ENCODE results near the gene SORT1. TPM values are rescaled to one million over a fixed set of nuclear protein-coding genes. Genes with fewer than 3 reads are reported as not detected.
A peak's percentile ranks its signal among the peaks of the same experiment; 100 is the strongest.

SORT1 gene
- total and polyA plus RNA-seq, 2 of the 13 experiments (the other 11 are each of a cell fraction or from before 2014, with no cell fraction given), result 32.4 to 93.0 TPM

DNA sequence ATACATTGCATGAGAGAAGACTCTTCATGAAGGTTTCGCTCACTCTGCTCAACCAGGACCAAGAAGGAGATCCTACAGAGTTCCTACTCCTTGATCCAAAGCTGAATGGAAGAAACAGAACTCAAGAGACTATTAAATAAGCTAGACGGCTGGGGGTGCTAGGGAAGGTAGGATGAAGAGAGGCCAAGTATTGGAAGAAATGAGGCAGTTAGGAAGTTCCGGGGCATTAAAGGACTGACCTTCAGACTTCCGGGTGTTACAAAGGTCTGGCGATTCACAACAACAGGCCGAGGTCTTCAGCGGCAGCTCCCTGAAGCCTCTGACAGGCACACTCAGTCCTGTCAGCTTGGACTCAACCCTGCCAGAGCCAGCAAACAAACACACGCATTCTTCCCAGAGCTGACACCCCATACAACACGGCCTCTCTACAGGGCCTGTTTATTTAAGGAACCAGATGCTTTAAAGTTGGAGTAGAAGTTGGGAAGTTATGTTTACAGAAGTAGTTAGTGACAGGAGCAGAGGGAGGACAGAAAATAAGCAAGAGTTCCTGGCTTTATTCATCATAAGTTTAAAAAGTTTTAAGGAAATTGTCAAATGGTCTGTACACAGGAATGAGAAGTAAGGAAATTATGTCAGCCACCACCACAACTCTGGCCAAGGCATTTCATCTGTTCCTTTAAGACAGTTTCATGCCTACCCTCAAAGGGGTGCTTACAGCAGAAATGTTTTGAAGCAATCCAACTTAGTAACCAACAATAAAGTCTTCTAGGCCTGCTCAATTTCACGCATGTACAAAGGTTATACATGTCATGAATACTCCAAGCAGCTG, 4.7 kb downstream of the SORT1 start (continued):
- TF ChIP-seq, protein P1, sequence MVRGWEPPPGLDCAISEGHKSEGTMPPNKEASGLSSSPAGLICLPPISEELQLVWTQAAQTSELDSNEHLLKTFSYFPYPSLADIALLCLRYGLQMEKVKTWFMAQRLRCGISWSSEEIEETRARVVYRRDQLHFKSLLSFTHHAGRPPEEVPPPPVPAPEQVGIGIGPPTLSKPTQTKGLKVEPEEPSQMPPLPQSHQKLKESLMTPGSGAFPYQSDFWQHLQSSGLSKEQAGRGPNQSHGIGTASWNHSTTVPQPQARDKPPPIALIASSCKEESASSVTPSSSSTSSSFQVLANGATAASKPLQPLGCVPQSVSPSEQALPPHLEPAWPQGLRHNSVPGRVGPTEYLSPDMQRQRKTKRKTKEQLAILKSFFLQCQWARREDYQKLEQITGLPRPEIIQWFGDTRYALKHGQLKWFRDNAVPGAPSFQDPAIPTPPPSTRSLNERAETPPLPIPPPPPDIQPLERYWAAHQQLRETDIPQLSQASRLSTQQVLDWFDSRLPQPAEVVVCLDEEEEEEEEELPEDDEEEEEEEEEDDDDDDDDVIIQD (CRISPR knock-in tag; IDR thresholded peaks at IDR 0.05; ENCODE audit: low read depth), result 0 out of 2 replicates have a peak, but pooled peaks have one; percentile 20
- TF ChIP-seq NKX3-1 (CRISPR knock-in tag; IDR thresholded peaks at IDR 0.05) (no peak; the same call in 1 of the 2 replicates), MAFG (CRISPR knock-in tag; IDR thresholded peaks at IDR 0.05) (no peak), ZNF670 (CRISPR knock-in tag; IDR thresholded peaks at IDR 0.05; ENCODE audit: borderline replicate concordance) (peak; percentile 91), PPARG (CRISPR knock-in tag; conservative IDR thresholded peaks at IDR 0.05) (peak; percentile 71), ZNF350 (CRISPR knock-in tag; IDR thresholded peaks at IDR 0.05; ENCODE audit: borderline replicate concordance, low read depth) (peak; percentile 87), ZNF24 (IDR thresholded peaks at IDR 0.05) (0 out of 2 replicates have a peak, but pooled peaks have one; percentile 11), KLF6 (CRISPR knock-in tag; IDR thresholded peaks at IDR 0.05) (0 out of 2 replicates have a peak, but pooled peaks have one; percentile 19)
- TF ChIP-seq, protein P2, sequence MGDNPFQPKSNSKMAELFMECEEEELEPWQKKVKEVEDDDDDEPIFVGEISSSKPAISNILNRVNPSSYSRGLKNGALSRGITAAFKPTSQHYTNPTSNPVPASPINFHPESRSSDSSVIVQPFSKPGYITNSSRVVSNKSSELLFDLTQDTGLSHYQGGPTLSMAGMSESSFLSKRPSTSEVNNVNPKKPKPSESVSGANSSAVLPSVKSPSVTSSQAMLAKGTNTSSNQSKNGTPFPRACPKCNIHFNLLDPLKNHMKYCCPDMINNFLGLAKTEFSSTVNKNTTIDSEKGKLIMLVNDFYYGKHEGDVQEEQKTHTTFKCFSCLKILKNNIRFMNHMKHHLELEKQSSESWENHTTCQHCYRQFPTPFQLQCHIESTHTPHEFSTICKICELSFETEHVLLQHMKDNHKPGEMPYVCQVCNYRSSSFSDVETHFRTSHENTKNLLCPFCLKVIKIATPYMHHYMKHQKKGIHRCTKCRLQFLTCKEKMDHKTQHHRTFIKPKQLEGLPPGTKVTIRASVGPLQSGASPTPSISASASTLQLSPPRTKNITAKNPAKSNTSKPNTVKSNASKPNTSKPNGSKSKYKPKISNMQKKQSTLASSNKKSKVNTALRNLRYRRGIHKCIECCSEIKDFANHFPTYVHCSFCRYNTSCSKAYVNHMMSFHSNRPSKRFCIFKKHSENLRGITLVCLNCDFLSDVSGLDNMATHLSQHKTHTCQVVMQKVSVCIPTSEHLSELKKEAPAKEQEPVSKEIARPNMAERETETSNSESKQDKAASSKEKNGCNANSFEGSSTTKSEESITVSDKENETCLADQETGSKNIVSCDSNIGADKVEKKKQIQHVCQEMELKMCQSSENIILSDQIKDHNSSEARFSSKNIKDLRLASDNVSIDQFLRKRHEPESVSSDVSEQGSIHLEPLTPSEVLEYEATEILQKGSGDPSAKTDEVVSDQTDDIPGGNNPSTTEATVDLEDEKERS (CRISPR knock-in tag; IDR thresholded peaks at IDR 0.05), result no peak
- TF ChIP-seq, protein P3, sequence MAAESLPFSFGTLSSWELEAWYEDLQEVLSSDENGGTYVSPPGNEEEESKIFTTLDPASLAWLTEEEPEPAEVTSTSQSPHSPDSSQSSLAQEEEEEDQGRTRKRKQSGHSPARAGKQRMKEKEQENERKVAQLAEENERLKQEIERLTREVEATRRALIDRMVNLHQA (CRISPR knock-in tag; IDR thresholded peaks at IDR 0.05), result no peak
- TF ChIP-seq, protein P4, sequence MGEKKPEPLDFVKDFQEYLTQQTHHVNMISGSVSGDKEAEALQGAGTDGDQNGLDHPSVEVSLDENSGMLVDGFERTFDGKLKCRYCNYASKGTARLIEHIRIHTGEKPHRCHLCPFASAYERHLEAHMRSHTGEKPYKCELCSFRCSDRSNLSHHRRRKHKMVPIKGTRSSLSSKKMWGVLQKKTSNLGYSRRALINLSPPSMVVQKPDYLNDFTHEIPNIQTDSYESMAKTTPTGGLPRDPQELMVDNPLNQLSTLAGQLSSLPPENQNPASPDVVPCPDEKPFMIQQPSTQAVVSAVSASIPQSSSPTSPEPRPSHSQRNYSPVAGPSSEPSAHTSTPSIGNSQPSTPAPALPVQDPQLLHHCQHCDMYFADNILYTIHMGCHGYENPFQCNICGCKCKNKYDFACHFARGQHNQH (CRISPR knock-in tag; IDR thresholded peaks at IDR 0.05), result peak; percentile 97
- TF ChIP-seq, protein P5, sequence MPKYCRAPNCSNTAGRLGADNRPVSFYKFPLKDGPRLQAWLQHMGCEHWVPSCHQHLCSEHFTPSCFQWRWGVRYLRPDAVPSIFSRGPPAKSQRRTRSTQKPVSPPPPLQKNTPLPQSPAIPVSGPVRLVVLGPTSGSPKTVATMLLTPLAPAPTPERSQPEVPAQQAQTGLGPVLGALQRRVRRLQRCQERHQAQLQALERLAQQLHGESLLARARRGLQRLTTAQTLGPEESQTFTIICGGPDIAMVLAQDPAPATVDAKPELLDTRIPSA (CRISPR knock-in tag; IDR thresholded peaks at IDR 0.05; ENCODE audit: borderline replicate concordance), result no peak
- TF ChIP-seq, protein P6, sequence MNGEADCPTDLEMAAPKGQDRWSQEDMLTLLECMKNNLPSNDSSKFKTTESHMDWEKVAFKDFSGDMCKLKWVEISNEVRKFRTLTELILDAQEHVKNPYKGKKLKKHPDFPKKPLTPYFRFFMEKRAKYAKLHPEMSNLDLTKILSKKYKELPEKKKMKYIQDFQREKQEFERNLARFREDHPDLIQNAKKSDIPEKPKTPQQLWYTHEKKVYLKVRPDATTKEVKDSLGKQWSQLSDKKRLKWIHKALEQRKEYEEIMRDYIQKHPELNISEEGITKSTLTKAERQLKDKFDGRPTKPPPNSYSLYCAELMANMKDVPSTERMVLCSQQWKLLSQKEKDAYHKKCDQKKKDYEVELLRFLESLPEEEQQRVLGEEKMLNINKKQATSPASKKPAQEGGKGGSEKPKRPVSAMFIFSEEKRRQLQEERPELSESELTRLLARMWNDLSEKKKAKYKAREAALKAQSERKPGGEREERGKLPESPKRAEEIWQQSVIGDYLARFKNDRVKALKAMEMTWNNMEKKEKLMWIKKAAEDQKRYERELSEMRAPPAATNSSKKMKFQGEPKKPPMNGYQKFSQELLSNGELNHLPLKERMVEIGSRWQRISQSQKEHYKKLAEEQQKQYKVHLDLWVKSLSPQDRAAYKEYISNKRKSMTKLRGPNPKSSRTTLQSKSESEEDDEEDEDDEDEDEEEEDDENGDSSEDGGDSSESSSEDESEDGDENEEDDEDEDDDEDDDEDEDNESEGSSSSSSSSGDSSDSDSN (CRISPR knock-in tag; IDR thresholded peaks at IDR 0.05), result peak; percentile 65
- TF ChIP-seq, protein P7, sequence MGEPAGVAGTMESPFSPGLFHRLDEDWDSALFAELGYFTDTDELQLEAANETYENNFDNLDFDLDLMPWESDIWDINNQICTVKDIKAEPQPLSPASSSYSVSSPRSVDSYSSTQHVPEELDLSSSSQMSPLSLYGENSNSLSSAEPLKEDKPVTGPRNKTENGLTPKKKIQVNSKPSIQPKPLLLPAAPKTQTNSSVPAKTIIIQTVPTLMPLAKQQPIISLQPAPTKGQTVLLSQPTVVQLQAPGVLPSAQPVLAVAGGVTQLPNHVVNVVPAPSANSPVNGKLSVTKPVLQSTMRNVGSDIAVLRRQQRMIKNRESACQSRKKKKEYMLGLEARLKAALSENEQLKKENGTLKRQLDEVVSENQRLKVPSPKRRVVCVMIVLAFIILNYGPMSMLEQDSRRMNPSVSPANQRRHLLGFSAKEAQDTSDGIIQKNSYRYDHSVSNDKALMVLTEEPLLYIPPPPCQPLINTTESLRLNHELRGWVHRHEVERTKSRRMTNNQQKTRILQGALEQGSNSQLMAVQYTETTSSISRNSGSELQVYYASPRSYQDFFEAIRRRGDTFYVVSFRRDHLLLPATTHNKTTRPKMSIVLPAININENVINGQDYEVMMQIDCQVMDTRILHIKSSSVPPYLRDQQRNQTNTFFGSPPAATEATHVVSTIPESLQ (CRISPR knock-in tag; conservative IDR thresholded peaks at IDR 0.05), result peak; percentile 84; the same call in 1 of the 2 replicates
